H9 (cell line): ENCODE results near the gene DTX4. TPM values are rescaled to one million over a fixed set of nuclear protein-coding genes. Genes with fewer than 3 reads are reported as not detected.

Experiments used
- DNase-seq: peaks from one replicate; pipeline ENCODE4 v3.0.0-alpha.2; 2017
- H2AFZ ChIP-seq: one replicate; pipeline ENCODE4 v1.6.1; 2013; ENCODE audit warnings: mild to moderate bottlenecking, low read length, control low read depth, moderate library complexity
- H2AK5ac ChIP-seq: 2 replicates; pipeline ENCODE4 v1.6.1; 2013; ENCODE audit warnings: low read length, control low read depth, mixed read lengths; ENCODE audit not compliant: insufficient read length
- H2BK120ac ChIP-seq: one replicate; pipeline ENCODE4 v1.6.1; 2013; ENCODE audit warnings: low read depth, mild to moderate bottlenecking, low read length, control low read depth, inconsistent platforms; ENCODE audit not compliant: poor library complexity, severe bottlenecking
- H2BK12ac ChIP-seq: 2 replicates; pipeline ENCODE4 v1.6.1; 2013; ENCODE audit warnings: low read length, control low read depth, mixed read lengths, low read depth; ENCODE audit not compliant: insufficient read length
- H2BK15ac ChIP-seq: 2 replicates; pipeline ENCODE4 v1.6.1; 2013; ENCODE audit warnings: low read depth, low read length, control low read depth
- H2BK20ac ChIP-seq: one replicate; pipeline ENCODE4 v1.6.1; 2013; ENCODE audit warnings: low read depth, mild to moderate bottlenecking, low read length, control low read depth, inconsistent platforms; ENCODE audit not compliant: poor library complexity, severe bottlenecking
- H2BK5ac ChIP-seq: 2 replicates; pipeline ENCODE4 v1.6.1; 2013; ENCODE audit warnings: low read length, control low read depth, mixed read lengths; ENCODE audit not compliant: insufficient read length
- H3K14ac ChIP-seq: 2 replicates; pipeline ENCODE4 v1.6.1; 2013; ENCODE audit warnings: low read length, control low read depth; ENCODE audit not compliant: insufficient read depth
- H3K18ac ChIP-seq: 2 replicates; pipeline ENCODE4 v1.6.1; 2013; ENCODE audit warnings: low read depth, mild to moderate bottlenecking, mixed read lengths, low read length, control low read depth; ENCODE audit not compliant: insufficient read length
- H3K23ac ChIP-seq: 2 replicates; pipeline ENCODE4 v1.6.1; 2013; ENCODE audit warnings: low read length, control low read depth, mixed read lengths, low read depth; ENCODE audit not compliant: insufficient read length
- H3K23me2 ChIP-seq: 2 replicates; pipeline ENCODE4 v1.6.1; 2013; ENCODE audit warnings: low read depth, mild to moderate bottlenecking, mixed read lengths, low read length, control low read depth; ENCODE audit not compliant: insufficient read length, poor library complexity, severe bottlenecking
- H3K27ac ChIP-seq: 2 replicates; pipeline ENCODE4 v1.5.1; 2013; ENCODE audit warnings: low read length, control low read depth, mixed read lengths, low read depth; ENCODE audit not compliant: insufficient read length
- H3K27me3 ChIP-seq: 2 replicates; pipeline ENCODE4 v1.6.1; 2013; ENCODE audit warnings: low read length, control low read depth, inconsistent platforms; ENCODE audit not compliant: insufficient read depth
- H3K4ac ChIP-seq: 2 replicates; pipeline ENCODE4 v1.6.1; 2013; ENCODE audit warnings: low read depth, mild to moderate bottlenecking, control low read depth, inconsistent platforms, low read length, moderate library complexity
- H3K4me1 ChIP-seq: 2 replicates; pipeline ENCODE4 v1.6.1; 2013; ENCODE audit warnings: low read length, control low read depth, inconsistent platforms; ENCODE audit not compliant: insufficient read depth
- H3K4me2 ChIP-seq: 2 replicates; pipeline ENCODE4 v1.6.1; 2013; ENCODE audit warnings: low read length, control low read depth, mixed read lengths; ENCODE audit not compliant: insufficient read length, insufficient read depth
- H3K56ac ChIP-seq: 2 replicates; pipeline ENCODE4 v1.6.1; 2013; ENCODE audit warnings: low read depth, mild to moderate bottlenecking, mixed read lengths, low read length, control low read depth; ENCODE audit not compliant: insufficient read length
- H3K79me1 ChIP-seq: 2 replicates; pipeline ENCODE4 v1.6.1; 2013; ENCODE audit warnings: low read depth, mild to moderate bottlenecking, moderate library complexity, low read length, control low read depth, inconsistent platforms; ENCODE audit not compliant: insufficient read depth, poor library complexity, severe bottlenecking
- H3K79me2 ChIP-seq: 2 replicates; pipeline ENCODE4 v1.6.1; 2013; ENCODE audit warnings: low read length, control low read depth, inconsistent platforms; ENCODE audit not compliant: insufficient read depth
- H3K9ac ChIP-seq: 2 replicates; pipeline ENCODE4 v1.6.1; 2013; ENCODE audit warnings: low read length, control low read depth, mixed read lengths; ENCODE audit not compliant: insufficient read length; ENCODE audit errors: extremely low read depth
- H3K9me3 ChIP-seq: one replicate; pipeline ENCODE4 v1.6.1; 2013; ENCODE audit warnings: low read depth, low read length, inconsistent platforms; ENCODE audit not compliant: control insufficient read depth
- H3T11ph ChIP-seq: one replicate; pipeline ENCODE4 v1.6.1; 2013; ENCODE audit warnings: mild to moderate bottlenecking, low read length, control low read depth, inconsistent platforms
- H4K20me1 ChIP-seq: one replicate; pipeline ENCODE4 v1.6.1; 2013; ENCODE audit not compliant: control insufficient read depth, insufficient read length, insufficient read depth
- H4K5ac ChIP-seq: 2 replicates; pipeline ENCODE4 v1.6.1; 2013; ENCODE audit warnings: low read depth, mild to moderate bottlenecking, mixed read lengths, low read length, control low read depth; ENCODE audit not compliant: insufficient read length
- H4K8ac ChIP-seq: replicated peaks from 2 replicates; pipeline ENCODE4 v1.6.1; 2013; ENCODE audit warnings: low read length, control low read depth, mixed read lengths, low read depth; ENCODE audit not compliant: insufficient read length
- H4K91ac ChIP-seq: 2 replicates; pipeline ENCODE4 v1.6.1; 2013; ENCODE audit warnings: low read depth, mild to moderate bottlenecking, moderate library complexity, mixed read lengths, low read length, control low read depth; ENCODE audit not compliant: insufficient read length
- H3K27ac Mint-ChIP-seq, 3 experiments: 2 replicates in 2 of 3; 3 replicates in 1 of 3; pipeline ENCODE4 v1.8.0; 2020 to 2021; ENCODE audit warnings: mixed read lengths in 3 of 3, mild to moderate bottlenecking in 1 of 3, moderate library complexity in 1 of 3
- H3K27me3 Mint-ChIP-seq: 2 replicates; pipeline ENCODE4 v1.8.0; 2021; ENCODE audit warnings: low read depth, mild to moderate bottlenecking, moderate library complexity, mixed read lengths
- H3K36me3 Mint-ChIP-seq, 3 experiments: 2 replicates in 2 of 3; 3 replicates in 1 of 3; pipeline ENCODE4 v1.8.0; 2020 to 2021; ENCODE audit warnings: low read depth in 3 of 3, mixed read lengths in 3 of 3; ENCODE audit not compliant: insufficient read depth in 1 of 3
- H3K4me1 Mint-ChIP-seq, 2 experiments: 2 replicates each; pipeline ENCODE4 v1.8.0; 2020; ENCODE audit warnings: mixed read lengths in 2 of 2
- H3K4me3 Mint-ChIP-seq, 2 experiments: 2 replicates in 1 of 2; 3 replicates in 1 of 2; pipeline ENCODE4 v1.8.0; 2020 to 2021; ENCODE audit warnings: mild to moderate bottlenecking in 2 of 2, mixed read lengths in 2 of 2, moderate library complexity in 1 of 2
- H3K9me3 Mint-ChIP-seq, 2 experiments: 2 replicates in 1 of 2; 3 replicates in 1 of 2; pipeline ENCODE4 v1.8.0; 2020; ENCODE audit warnings: mild to moderate bottlenecking in 2 of 2, mixed read lengths in 2 of 2, moderate library complexity in 1 of 2
- WGBS: extraction: QIAGEN DNeasy Blood & Tissue Kit; methylation state at CpG from one replicate; pipeline ENCODE4 v1.1.7; 2013; ENCODE audit warnings: missing lambda C conversion rate, low lambda C conversion rate, mixed read lengths; ENCODE audit not compliant: insufficient read length; ENCODE audit errors: extremely low coverage; 5-methylcytosine and 5-hydroxymethylcytosine counted together
- total RNA-seq: library from RNA; stranded (reverse); gene quantifications from 2 replicates; pipeline ENCODE4 v1.2.1, GENCODE V29; 2021
- TF ChIP-seq, protein P1 (sequence below): fragments of 200-600 bp; sonication (generic); conservative IDR thresholded peaks from 3 replicates; pipeline ENCODE4 v1.8.0; 2021; ENCODE audit warnings: antibody characterized with exemption, mild to moderate bottlenecking

Gene DTX4
- total RNA-seq, 1 experiment from 2014 or later = 13.0 TPM

DNA sequence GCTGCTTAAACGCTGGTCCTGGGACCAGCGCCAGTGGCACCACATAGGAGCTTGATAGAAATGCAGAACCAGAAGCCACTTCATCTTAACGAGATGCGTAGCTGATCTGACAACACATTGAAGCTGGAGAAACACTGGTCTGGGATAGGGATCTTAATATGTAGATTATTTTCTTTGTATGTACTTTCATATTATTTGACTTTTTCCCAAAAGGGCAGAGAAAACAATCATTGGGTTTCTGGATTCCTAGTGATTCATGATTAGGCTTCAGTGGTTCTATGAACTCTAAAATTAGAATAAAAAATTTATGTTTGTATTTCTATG, 28.5 kb downstream of the DTX4 start:
- no peak for DNase-seq
- peaks cover 0 to 4% of the 10 kb centered on the region in 2 experiments; a peak in 3 of 5 replicates for H3K9me3 Mint-ChIP-seq

More for the DNA sequence above, 28.5 kb downstream of the DTX4 start:
- Histone ChIP-seq H3K18ac (no peak overlapping the region), H3K23me2 (no peaks in the 10 kb centered on the region), H2BK20ac (no peak overlapping the region), H2AK5ac (no peak overlapping the region), H3K79me1 (no peaks in the 10 kb centered on the region), H3T11ph (no peak overlapping the region), H3K27ac (no peak overlapping the region), H4K8ac (no peak overlapping the region), H3K79me2 (no peaks in the 10 kb centered on the region; the same call in 1 of the 2 replicates), H2BK120ac (no peak overlapping the region), H3K4me1 (no peaks in the 10 kb centered on the region), H4K20me1 (no peaks in the 10 kb centered on the region), H2BK5ac (no peak overlapping the region), H3K23ac (no peak overlapping the region), H3K27me3 (no peaks in the 10 kb centered on the region), H3K9me3 (peaks cover 6% of the 10 kb centered on the region), H2AFZ (no peak overlapping the region), H3K4me2 (no peak overlapping the region), H2BK12ac (no peak overlapping the region), H3K14ac (no peak overlapping the region), H3K56ac (no peak overlapping the region), H3K4ac (no peak overlapping the region), H3K9ac (no peak overlapping the region), H4K91ac (no peak overlapping the region), H2BK15ac (no peak overlapping the region), H4K5ac (no peak overlapping the region)
- WGBS = no CpG with 5 or more reads among the region's 4 CpGs
- TF ChIP-seq, protein P1, sequence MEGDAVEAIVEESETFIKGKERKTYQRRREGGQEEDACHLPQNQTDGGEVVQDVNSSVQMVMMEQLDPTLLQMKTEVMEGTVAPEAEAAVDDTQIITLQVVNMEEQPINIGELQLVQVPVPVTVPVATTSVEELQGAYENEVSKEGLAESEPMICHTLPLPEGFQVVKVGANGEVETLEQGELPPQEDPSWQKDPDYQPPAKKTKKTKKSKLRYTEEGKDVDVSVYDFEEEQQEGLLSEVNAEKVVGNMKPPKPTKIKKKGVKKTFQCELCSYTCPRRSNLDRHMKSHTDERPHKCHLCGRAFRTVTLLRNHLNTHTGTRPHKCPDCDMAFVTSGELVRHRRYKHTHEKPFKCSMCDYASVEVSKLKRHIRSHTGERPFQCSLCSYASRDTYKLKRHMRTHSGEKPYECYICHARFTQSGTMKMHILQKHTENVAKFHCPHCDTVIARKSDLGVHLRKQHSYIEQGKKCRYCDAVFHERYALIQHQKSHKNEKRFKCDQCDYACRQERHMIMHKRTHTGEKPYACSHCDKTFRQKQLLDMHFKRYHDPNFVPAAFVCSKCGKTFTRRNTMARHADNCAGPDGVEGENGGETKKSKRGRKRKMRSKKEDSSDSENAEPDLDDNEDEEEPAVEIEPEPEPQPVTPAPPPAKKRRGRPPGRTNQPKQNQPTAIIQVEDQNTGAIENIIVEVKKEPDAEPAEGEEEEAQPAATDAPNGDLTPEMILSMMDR = no peak
- no peak overlapping the region for H3K4me3 Mint-ChIP-seq
- peaks cover 37 to 64% (median 38%) of the 10 kb centered on the region in 3 experiments for H3K36me3 Mint-ChIP-seq
- peaks cover 2 to 3% of the 10 kb centered on the region in 2 experiments; a peak in 2 of 4 replicates for H3K4me1 Mint-ChIP-seq
- H3K27ac Mint-ChIP-seq = no peak overlapping the region
- H3K27me3 Mint-ChIP-seq = no peaks in the 10 kb centered on the region
